Hematopoietic multipotent progenitor cell treated with erythropoietin and hydrocortisone succinate and interleukin-3 and kit ligand, for 8 days (in vitro differentiated cells): ENCODE results near the gene TTLL12.

Experiments
- DNase-seq: peaks from one replicate; pipeline ENCODE4 v3.0.0-alpha.2; 2015

Gene TTLL12

DNA sequence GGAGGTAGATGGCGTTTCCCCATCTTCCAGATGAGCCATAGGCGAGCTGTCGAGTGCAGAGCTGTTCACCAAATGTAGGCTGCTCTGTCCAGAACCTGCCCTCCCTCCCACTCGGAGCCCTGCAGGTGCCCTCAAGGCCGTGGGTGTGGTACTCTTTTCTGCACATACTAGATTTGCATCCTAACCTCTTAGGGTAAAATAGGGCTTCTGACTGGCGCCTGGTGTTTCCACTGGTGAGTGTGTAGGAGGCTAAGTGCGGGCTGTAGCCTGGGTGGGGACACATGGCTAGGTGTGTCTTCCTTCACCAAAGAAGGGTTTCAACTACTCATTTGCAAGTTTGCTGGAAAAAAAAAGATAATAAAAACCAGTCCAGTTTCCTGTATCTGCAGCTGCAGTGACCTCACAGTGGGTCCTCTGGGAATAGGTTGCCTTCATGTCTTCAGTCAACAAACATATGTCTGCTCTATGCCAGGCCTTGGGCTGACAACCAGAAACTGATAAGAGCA is 67.9 kb downstream of the TTLL12 start:
- no peak for DNase-seq

DNA sequence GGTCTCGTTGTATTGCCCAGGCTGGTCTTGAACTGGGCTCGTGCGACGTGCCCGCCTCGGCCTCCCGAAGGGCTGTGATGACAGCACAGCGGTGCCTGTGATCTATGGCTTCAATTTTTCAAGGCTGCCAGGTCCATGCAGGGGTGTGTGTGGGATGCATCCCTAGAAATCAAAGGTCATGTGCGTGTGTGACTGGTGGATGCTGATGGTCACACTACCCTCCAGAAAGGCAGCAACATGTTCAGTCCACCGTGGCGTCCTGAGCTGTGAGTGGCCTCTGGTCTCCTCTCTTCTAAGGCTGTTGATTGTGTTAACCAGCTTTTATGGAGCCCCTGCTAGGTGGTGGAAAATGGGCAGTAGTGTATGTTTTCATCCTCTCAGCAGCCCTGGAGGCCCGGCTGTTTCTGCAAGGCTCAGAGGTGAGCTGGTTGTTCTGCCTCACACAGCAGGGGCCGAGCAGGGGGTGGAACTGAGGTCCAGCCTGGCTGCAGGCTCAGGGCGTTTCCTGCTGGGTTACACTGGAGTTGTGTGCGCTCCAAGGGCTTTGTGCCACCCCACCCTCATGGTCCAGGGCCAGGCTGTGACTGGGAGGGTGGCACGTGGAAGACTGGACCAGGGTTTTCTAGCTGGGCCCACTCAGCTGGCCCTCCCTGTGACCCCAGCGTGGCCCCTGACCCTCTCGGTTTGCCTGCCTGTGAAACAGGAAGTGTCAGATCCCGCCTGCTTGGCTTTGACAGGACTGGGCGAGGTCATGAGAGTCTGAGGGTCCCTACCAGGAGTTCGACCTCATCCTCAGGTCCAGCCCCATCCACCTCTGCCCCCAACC is 68.7 kb downstream of the TTLL12 start:
- DNase-seq: no peak

DNA sequence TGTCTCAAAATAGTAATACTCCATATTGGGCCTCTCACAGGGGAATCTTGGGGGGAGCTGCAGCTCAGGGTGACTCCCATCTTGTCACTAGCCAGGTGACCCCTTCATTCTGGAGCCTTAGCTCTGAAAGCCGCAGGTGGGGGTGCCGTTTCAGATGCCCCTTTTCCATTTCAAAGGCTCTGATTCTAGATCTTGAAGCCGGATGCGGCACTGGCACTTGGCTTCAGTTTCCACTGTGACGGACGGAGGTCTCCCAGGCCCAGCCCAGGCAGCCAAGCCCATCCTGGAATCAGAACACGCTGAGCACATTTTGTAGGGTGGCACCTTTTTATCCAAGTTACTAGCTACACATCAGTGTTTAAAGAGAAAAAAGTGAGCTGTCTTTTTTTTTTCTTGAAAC is 70.0 kb downstream of the TTLL12 start:
- DNase-seq: no peak
